NCI-H2107 treated with DMSO at 0.1 percent for 48 hours (cell line): ENCODE measurements around the gene DENND1A.
A peak's percentile ranks its signal among the peaks of the same experiment; 100 is the strongest.
"Not testable (repeated sequence)": the region's sequence is repeated elsewhere in the genome, so short reads cannot be mapped to it uniquely, and the experiment has no call there.

Experiments used
- DNase-seq: peaks from one replicate; lab custom pipeline; 2025; ENCODE audit not compliant: unreplicated experiment; lab: John Stamatoyannopoulos, UW

The DENND1A gene

DNA sequence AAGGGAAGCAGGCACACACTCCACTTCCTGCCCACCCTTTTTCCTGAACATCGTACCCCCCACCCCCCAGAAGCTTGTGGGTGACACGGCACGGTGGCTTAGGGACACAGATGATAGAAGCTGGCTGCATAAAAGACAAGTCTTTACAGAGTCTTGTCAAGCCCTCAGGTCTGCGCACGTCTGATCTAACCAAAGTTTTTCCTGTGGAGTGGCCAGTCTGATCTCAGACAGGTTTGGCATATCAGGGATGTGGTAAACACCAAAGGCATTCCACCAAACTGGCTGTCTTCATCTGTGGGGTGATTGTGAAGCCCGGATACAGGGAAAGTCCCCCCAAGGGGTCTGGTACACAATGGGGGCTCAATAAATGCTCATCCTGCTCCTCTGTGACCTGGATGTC, 523.9 kb downstream of the DENND1A start:
- no peak for DNase-seq

DNA sequence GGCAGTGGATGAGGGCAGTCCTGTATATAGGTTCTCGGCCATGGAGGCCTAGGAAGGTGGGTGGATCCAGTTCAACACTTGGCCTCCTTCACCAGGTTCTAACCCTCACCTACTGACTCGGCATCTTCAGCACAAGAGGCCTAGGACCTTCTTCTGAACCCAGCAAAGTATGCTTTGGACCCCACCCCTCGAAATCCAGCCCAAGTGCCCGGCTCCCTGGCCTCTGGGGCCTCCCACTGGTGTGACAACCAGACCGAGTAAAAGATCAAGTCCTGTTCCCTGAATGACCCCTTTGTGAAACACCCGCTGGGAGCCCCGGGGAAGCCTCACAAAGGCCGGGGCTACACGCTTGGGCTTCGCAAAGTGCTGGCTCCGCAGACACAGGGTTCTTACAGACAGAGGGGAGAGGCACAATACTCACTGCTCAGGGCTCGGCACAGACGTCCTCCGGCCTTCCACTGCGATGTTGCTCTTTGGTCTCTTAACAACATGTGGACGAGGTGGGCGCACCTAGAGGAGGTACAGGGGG, 526.9 kb downstream of the DENND1A start:
- no peak for DNase-seq

DNA sequence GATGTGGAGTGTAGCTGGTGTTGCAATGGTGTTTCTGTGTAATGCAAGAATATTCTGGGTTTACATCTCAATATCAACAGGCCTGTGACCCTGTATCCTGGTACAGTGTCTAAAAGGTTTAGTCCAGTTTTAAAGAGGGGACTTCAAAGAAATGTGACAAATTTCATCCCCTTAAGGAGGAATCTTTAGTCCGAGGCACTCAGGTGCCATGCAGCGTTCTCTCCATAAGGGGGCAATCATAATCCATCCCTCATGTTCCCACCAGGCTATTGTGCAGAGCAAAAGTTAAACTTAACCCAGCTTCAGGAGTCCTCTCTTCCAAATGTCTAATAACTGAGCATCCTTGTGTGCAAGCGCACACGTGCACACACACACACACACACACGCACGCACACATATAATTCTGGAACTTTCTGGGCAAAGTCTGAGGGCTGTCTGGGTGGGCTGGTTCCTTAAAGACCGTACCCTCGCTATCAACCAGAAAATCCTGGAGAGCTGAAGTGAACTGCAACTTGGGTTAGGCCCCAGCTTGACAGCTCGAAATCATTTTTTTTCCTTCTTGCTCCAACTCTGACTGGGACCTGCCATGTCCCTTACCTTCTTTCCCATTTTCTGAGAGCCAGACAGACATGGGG, 527.9 kb downstream of the DENND1A start:
- peak; percentile 30 for DNase-seq

DNA sequence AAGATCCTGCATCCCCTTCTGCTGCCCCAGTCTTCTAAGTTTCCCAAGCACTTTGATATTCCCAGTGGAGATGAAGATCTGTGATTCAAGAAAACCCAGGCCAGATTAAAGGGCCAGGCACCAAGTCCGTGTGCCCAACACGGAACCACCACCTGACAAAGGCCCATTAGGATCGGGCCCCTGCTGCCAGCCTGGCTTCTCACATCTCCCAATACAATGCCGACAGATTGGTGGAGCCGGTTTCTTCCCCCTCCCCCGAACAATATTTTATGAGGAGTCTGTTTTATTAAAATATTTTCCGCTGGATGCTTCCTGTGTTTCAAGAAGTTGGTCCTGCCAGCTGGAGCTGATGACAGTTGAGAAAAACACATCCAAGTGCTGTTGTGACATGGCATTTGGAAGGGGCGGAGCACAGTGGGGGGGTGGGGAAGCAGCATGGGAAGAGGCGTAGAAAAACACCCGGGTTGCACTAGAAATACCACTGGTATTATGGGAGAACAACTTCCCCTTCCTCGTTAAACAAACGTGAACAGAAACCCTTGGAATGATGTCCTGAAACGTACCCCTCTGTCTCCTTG, 528.9 kb downstream of the DENND1A start:
- no peak for DNase-seq

DNA sequence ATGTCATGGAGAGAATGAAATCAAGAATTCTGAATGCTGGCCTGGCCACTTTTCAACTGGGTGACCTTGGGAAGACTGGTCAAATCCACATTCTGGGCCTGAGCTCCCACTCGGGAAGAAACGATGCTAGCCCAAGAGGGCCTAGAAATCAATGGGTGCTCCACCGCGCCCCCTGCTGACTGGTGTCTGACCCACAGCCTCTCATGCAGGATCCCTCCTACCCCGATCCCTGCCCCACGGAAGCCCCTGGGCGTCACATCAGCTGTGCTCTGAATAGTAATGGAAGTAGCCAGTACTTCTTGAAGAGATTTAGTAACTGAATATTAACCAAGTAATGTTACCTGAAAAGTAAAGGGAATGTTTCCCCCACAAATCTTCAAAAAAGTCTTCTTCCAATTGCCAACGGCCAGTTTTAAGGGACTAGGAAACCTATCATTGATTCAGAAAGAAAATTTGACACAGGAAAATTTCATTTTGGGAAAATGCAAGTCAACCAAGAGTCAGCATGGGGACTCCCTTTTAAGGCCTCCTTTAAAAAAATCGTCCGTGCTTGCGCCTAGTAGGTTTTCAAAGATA, 530.0 kb downstream of the DENND1A start:
- DNase-seq = no peak

DNA sequence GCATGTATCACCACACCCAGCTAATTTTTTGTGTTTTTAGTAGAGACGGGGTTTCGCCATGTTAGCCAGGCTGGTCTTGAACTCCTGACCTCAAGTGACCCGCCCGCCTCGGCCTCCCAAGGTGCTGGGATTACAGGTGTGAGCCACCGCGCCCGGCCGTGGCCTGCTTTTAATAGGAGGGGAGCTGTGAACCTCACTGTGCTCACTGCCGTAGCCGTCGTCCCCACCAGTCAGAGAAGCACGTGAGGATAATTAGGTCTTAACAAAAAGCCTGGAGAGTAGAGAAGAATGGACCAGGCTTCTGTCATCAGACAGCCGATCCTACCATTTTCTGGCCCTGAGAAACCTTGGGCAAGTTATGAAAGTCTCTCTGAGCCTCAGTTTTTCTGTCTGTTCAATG, 531.0 kb downstream of the DENND1A start:
- DNase-seq = not testable (repeated sequence)

DNA sequence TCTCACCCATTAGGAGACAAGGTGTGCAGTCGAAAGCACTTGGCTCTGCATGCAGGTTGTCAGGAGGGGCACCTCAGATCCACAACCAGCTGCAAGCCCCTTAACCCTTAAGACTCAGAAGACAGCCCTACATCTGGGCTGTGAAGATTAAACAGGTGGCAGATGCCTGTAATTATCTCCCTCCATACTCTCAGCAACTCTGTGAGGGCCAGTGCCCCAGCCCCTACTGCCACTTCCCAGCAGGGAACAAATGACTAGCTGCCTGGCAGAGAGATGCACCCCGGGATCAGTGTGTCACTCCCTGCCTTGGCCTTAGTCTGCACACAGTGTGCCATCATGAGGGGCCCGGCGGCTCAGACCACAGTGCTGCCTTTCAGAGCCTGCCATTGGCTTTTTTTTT, 532.0 kb downstream of the DENND1A start:
- DNase-seq = no peak

DNA sequence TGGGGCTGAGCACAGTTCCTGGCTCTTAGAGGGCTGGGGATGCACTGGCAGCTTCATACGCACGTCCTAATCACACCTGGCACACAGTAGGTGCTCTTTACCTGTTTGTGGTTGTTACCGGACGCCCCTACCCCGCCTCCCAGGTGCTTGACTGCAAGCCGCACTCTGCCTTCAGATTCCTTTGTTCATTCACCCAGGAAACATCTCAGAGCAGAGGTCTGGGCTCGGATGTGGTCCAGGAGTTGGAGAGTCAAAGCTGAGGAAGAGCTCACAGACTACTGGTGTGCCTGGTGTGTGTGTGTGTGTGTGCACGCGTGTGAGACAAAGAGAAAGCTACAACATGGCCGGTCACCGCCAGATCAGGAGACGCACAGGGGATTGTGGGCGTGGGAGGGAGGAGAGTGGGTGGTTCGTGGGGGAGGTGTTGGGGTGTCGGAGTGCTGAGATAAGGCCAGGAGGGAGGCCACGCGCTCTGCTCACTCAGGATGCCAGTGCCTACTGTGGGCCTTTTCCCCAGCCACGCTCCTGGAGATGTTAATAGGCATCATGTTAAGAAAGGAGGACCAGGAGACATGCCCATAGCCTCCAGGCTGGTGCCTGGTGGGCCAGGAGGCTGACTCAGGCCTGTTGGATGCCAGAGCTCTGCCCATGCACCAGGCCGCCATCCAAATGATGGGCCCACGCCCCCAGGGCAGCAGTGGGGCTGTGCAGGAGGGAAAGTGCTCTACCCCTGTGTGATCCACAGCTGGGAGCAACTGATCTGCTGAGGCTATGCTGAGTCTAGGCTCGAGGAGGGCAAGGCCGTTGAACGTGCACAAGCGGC, 534.0 kb downstream of the DENND1A start:
- DNase-seq = no peak

DNA sequence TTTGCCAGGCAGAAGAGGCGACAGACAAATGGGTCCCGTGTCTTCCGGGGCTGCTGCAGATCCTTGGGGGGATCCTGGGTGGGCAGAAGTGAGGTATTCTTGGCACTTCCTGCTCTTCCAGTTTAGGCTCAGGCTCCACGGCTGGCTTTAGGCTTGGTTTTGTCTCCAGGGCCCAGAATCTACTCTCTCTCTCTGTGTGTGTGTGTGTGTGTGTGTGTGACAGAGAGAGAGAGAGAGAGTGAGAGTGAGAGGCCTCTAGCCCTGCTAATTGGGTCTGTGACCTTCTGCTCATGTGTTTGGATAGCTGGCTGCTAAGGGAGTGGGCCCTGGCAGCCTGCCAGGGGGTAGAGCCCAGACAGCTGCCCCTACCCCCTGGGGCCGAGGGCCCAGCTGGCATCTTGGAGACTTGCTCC, 534.6 kb downstream of the DENND1A start:
- DNase-seq = no peak

DNA sequence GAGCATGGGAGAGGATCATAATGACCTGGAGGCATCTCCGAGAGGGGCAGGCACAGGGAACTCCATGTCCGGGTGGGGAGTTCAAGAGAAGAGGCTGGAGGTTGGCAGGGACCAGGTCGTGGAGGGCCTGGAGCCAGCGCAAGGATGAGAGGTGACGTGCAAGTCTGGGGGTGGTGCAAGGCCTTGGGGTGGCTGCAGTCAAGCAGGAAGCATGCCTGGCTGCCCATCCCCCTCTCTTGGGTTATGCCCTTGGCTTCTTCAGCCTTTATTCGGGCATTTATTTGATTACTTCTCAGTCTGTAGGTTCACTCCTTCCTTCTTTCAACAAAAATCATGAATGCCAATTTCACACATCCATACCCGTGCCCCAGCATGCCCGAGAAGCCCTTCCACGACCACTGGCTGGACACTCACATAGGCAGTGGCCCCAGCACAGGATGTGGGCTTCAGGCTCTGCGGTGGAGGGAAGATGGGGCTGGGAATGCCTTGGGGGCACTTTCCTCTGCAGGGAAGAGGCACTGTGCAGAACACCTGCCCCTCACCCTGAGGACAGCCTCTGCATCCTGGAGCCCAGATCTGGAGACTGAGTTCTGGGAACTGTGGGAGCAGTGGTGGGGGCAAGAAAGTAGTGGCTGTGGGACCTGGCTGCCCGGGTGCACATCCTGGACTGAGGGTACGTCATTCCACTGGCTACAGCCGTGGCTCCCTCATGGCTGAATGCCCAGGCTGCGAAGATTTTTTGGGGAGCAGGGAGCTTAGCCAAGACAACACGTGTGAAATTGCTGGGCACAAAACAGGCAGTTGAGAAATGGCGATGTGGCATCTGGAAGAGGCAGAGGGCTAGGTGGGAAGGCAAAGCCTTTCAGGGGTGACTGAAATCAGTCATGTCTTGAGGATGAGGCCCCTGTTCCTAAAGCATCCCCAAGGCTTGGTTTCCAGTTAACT, 535.4 kb downstream of the DENND1A start:
- no peak for DNase-seq

DNA sequence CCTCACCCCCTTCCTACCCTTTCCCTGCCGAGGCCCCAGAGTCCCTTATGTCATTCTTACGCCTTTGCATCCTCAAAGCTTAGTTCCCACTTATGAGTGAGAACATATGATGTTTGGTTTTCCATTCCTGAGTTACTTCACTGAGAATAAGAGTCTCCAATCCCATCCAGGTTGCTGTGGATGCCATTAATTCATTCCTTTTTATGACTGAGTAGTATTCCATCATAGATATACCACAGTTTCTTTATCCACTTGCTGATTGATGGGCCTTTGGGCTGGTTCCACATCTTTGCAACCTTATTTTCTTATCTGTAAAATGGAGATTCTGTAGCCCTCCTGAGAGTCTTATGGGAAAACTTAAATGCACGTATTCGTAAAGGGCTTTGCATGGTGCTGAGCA, 537.1 kb downstream of the DENND1A start:
- DNase-seq = no peak

DNA sequence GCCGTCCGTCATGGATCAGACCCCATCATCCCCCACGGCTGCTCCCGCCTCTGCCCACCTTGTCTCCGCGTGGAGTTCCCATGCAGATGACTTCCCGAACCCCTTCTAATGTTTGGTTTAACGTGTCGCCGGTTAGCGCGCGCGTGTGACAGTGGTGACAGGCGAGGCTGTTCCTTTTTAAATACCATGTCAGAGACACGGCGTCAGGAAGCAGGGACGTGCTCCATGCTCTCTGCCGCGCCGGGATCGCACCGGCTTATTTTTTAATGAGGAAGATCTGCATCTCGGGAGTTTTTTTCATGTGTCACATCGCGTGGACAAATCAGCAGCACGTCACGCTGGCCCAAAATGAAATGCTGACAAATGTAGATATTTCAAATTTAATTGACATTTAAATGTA, 538.0 kb downstream of the DENND1A start:
- DNase-seq = no peak

DNA sequence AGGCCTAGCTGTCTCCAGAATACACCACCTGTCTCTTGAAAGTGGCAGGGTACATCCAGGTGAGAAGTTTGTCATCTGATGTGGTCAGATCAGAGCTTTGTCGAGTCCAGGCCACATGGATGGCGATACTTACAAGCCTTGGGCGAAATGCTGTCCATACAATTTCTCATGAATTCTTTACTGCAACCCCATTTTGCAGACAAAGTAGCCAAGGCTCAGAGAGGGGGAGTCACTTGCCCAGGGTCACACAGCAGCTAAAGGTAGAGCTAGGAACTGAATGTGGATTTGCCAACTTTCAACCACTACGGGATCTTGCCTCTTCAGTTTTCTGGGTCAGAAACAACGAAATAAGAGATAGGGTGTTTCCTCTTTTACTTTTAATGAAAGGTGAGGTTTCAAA, 538.7 kb downstream of the DENND1A start:
- DNase-seq = no peak

DNA sequence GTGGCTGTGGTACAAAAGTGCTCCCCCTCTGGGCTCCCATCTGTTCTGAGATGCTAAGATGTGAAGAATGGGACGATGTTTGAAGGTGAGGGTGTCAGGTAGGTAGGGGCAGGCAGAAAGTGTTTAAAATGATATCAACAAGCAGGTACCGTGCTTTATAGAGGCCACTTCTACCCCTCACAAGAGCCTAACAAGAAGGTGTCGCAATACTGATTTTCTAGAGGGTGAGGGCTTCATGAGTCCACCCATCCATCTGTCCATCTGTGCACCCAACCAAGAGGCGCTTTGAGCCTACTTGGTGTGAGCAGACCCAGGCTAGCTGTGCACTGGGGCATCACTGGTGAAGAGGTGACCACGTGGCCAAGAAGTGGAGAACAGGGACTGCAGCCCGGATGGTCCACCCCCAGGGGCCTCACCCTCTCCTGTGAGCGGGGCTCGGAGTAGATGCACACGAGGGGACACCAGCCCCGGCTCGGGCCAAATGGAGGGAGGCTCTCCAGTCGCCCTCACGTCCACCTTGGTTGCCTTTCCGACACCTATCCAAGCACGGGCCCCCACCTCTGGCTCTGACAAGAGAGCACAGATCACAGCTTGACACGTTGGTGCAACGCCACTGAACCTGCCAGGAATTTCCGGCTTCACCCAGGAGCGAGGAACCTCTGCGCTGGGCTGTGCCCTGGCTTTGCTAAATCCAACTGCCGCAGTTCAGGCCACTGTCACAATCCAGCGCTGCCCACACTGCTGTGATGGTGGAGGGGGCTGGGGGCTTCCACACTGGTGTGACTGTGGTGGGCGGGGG, 539.4 kb downstream of the DENND1A start:
- DNase-seq = no peak

DNA sequence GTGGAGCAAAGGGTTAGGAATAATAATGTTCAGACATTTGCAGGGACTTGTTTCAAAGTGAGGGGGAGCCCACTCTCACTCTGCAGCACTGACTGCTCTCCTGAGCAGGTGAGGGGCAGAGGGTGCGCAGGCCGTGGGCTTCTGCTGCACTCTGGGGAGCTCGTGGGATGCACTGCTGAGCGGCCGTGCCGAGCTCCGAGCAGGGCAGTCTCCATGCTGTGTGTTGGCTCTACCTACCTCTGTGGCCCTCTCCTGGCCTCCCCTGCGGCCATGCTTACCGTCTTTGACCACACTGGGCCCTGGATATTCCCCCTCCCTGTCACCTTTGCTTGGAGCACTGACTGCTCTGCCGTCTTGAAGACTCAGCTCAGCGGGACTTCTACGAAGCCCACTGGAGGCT, 540.2 kb downstream of the DENND1A start:
- DNase-seq = no peak

DNA sequence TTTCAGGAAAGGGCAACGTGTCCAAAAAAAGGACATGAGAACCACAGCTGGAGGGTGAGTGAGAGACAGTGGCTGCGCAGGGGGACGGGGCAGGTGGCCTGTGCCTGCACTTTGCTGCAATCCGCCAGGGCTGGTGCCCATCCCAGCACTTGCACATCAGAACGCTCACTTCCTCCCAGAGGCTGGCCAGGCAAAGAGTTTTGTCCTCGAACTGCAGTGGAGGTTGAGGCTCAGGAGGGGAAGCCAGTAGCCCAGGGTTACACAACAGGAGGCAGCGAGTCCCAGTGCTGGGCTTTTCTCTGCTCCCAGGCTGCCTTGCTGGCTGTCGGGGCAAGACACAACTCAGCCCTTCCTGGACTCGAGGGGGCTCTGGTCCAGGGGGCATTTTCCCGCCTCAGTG, 540.9 kb downstream of the DENND1A start:
- DNase-seq = no peak

DNA sequence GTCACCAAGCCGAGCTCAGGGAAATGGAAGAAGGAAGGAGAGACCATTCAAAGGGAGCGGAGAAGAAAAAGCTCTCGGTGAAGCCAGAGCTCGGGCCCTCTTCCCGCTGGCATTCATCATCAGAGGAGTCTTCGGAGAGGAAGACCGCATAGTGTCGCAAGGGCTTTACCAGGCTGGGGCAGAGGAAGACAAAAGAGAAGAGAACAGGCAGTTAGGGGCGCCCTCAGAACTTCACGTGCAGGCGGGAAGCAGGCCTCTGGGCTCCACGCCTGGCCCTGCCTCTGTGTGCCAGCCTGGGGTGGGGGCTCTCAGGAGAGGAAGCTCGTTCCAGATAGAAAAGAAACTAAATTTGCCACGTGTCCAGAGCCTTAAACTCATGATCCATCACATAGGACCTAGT, 542.2 kb downstream of the DENND1A start:
- DNase-seq = no peak

DNA sequence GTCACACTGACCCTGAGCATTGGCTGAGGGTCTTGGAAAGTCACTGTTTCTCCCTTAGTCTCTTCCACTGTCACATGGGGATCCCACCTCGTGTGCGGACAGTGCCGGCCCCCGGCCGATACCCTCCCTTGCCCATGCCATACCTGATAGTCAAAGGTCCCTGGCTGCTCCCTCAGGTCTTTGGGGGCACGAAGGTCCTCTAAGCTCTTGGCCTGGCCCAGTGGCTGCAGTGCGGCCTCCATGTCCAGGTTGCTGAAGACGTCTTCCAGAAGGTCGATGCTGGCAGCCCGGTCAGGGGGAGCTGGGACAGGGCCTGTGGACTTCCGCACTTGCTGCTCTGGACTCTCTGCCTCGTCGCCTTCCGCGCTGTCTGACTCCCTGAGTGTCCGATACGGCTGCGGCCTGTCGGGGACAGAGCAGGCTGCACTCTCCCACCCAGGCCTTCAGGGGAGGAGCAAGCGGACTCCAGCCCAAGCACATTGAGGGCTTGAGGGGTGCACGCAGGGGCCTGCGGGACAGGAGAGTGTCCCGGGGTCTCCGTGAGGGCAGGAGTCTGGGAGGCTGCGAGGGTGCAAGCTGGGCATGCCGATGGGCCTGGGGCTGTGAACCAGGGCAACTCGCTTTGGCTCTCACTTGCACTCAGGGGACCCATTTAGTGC, 546.3 kb downstream of the DENND1A start:
- DNase-seq = no peak
